ENCODE results near the gene DYNLT1.
"Not testable (repeated sequence)": the region's sequence is repeated elsewhere in the genome, so short reads cannot be mapped to it uniquely, and the experiment has no call there.

Gene DYNLT1

DNA sequence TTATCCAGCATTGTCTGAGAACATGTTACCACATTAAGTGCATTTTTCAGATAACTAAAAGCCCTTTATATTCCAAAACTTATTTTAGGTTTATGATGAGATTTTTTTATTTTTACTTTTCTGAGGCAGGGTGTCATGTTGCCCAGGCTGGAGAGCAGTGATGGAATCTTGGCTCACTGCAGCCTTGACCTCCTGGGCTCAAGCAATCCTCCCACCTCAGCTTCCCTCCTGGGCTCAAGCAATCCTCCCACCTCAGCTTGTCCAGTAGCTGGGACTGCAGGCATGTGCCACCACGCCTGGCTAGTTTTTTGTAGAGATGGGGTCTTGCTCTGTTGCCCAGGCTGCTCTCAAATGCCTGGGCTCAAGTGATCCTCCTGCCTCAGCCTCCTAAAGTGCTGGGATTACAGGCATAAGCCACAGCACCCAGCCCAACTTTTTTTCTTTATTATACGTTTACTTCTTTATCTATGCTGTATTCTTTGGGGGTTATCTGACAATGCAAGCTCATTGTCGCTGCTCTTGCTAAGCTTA is 6.2 kb downstream of the DYNLT1 start:
- H3K4me3 ChIP-seq (ENCODE audit: low read depth, low read length), result no peak overlapping the region
- TF ChIP-seq, protein P1, sequence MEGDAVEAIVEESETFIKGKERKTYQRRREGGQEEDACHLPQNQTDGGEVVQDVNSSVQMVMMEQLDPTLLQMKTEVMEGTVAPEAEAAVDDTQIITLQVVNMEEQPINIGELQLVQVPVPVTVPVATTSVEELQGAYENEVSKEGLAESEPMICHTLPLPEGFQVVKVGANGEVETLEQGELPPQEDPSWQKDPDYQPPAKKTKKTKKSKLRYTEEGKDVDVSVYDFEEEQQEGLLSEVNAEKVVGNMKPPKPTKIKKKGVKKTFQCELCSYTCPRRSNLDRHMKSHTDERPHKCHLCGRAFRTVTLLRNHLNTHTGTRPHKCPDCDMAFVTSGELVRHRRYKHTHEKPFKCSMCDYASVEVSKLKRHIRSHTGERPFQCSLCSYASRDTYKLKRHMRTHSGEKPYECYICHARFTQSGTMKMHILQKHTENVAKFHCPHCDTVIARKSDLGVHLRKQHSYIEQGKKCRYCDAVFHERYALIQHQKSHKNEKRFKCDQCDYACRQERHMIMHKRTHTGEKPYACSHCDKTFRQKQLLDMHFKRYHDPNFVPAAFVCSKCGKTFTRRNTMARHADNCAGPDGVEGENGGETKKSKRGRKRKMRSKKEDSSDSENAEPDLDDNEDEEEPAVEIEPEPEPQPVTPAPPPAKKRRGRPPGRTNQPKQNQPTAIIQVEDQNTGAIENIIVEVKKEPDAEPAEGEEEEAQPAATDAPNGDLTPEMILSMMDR (IDR thresholded peaks at IDR 0.05; ENCODE audit: insufficient read depth, low read depth, low read length, missing control alignments), result no peak
- no peak for DNase-seq (ENCODE audit: low read depth)

DNA sequence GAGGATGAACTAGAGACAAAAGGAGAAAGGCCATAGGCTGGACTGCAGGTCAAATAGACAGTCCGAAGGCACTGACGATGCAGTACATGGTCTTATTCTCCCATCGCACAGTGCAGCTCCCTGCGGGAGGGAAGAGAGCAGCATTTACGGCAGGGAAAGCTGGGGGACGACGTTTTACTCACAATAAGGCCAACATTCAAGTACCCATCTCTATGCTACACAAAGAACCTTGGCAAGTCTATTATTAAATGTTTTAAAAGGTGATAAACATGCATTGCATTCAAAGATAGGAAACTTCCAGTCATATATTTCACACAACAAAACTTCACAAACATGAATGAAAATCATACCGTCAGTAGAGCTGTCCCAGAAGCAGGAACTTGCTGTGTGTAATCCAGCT is 7.8 kb downstream of the DYNLT1 start:
- H3K4me3 ChIP-seq (ENCODE audit: low read depth, low read length), result no peak overlapping the region
- TF ChIP-seq, protein P1 (IDR thresholded peaks at IDR 0.05; ENCODE audit: insufficient read depth, low read depth, low read length, missing control alignments), result no peak
- DNase-seq (ENCODE audit: low read depth), result no peak

DNA sequence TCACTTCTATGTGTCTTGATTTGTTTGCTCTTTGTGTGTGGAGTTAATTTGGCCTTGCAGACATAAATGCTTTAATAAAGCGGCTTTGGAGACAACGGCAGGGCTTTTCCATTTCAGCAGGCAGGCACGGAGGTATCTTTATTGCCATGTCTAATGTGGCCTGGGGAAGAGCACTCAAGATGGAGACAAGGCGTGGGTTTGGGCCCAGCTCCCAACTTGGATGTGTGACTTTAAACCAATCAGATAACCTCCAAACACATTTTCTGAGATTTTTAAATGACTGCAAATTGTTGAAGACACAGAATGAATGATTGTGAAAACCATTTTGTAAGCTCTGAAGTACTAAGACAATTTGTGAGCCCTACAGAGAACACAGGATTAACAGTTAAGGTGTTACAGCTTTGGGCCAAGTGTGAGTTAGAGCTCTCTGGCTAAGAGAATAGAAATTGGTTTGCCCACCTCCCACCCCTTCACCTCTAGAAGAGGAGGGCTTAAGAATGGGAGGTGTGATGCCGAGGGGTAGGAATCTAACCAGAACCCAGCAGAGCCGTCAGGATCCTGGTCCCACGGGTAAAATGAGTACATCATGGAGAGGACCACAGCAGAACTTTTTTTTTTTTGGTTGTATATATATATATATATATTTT is 9.0 kb downstream of the DYNLT1 start:
- TF ChIP-seq, protein P1 (IDR thresholded peaks at IDR 0.05; ENCODE audit: insufficient read depth, low read depth, low read length, missing control alignments), result no peak
- no peak for DNase-seq (ENCODE audit: low read depth)
- H3K4me3 ChIP-seq (ENCODE audit: low read depth, low read length), result no peak overlapping the region

DNA sequence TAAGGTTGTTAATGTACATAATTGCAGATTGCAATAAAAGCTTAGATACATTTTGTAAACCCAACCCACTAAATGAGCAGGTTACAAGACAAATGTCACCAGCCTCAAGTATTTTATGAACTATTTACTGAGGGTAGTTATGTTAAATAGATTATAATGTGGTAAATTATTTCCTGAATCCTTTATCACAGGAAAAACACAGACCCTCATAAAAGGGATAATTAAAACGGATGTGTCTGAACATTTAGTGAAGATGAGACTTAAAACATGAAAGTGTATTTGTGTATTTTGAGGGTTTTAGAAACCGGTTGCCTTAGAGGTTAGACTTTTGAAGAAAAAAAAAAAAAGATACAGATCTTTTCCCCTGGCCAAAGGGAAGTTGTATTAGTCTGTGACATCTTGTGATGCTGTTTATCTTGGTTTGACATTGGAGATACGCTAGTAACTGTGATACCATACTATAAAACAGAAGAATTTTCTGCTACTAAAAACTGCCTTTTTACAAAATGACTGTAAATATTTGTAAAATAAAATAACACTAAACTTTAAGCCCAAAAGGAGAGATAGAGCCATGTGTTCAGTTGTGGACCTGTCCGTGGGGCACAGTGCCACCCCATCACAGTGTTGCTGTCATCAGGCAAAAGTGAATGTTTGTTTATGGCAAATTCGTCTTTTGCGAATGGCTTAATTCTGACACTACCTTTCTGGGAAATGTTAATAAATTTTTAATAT is 9.7 kb downstream of the DYNLT1 start:
- TF ChIP-seq, protein P1 (IDR thresholded peaks at IDR 0.05; ENCODE audit: insufficient read depth, low read depth, low read length, missing control alignments), result no peak
- DNase-seq (ENCODE audit: low read depth), result no peak
- H3K4me3 ChIP-seq (ENCODE audit: low read depth, low read length), result no peak overlapping the region

DNA sequence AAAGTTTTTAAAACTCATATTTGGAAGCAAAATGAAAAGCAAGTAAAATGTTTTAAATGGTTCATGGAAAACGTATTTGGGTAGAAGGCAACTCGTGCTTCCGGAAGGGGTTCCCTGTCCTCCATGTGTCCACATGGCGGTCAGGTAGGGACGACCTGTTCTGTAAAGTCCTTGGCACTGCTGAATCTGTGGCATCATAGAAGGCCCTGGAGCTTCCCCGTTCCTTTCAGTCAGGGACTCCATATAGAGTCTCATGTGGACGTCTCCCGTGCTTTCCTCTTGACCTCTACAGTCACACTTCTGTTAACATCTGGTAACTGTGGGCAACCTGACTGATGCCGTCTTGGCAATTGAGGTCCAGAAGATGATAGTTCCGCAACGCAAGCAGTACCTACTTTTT is 11.4 kb downstream of the DYNLT1 start:
- H3K4me3 ChIP-seq (ENCODE audit: low read depth, low read length), result no peak overlapping the region
- TF ChIP-seq, protein P1 (IDR thresholded peaks at IDR 0.05; ENCODE audit: insufficient read depth, low read depth, low read length, missing control alignments), result no peak
- DNase-seq (ENCODE audit: low read depth), result no peak

DNA sequence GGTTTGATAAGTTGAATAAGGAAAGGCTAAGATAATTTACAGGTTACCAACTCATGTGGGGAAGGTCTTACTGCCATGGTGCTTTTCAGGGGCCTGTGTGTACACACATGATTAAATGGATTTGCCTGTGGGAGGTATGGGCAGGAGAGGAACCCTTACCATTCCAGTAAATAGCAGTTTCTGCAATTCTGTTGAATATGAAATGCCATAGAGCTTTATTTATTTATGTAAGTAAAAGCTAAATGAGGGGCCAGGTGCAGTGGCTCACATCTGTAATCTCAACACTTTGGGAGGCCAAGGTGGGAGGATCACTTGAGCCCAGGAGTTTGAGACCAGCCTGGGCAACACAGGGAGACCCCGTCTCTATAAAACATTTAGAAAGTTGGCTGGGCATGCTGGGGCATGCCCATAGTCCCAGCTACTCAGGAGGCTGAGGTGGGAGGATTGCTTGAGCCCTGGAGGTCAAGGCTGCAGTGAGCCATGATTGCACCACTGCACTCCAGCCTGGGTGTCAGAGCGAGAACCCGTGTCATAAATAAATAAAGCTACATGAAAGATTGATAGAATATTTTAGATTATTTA is 11.9 kb downstream of the DYNLT1 start:
- not testable (repeated sequence) for DNase-seq (ENCODE audit: low read depth); H3K4me3 ChIP-seq (ENCODE audit: low read depth, low read length)

Measured in GM12865 (cell line).